ENCODE results near the gene SFMBT2.

The SFMBT2 gene

DNA sequence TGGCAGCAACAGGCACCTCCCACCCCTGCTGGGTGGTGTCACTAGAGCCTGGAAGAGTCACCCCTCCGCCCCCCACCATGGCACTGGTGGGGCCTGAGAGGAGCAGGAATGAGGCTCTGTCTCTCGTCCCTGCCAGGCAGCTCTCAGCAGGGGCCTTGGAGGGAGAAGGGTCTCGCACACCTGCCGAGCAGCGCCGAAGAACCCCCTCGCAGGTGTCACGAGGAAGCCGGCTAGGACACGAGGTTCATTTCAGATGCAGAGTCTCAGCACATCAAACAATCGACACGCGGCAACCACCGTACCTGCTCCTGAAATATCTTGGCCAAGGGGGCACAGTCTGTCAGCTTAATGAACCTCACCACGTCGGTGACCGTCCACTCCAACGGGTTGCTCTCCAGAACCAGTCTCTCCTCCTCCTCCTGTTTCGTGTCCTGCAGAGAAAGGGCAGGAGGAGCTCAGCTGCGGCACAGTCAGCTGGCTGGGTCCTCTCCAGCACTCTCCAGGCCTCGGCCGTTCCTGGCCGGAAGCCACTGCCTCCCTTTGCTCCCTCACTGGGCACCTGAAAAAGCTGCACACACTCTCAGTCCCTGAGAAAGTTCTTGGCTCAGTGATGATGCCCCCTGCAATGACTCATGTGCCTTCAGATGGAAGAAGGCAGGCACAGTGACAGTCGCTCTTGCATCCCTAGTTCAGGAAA, 240.1 kb downstream of the SFMBT2 start:
- Histone ChIP-seq H3K4me1 (ENCODE audit: control insufficient read depth, low read length) (no peaks in the 10 kb centered on the region), H3K4me2 (ENCODE audit: low read length) (no peak overlapping the region), H3F3A (ENCODE audit: control insufficient read depth, insufficient read depth) (no peaks in the 10 kb centered on the region), H3K9me2 (replicated peaks; ENCODE audit: control insufficient read depth, low read length) (no peaks in the 10 kb centered on the region), H3K36me3 (ENCODE audit: control insufficient read depth, low read length) (peaks cover 23% of the 10 kb centered on the region), H3K9me3 (ENCODE audit: control insufficient read depth, insufficient read depth, low read length) (no peaks in the 10 kb centered on the region), H3K27me3 (ENCODE audit: control insufficient read depth, low read length) (no peaks in the 10 kb centered on the region), H3K27ac (ENCODE audit: low read depth, low read length) (no peak overlapping the region), H3K79me2 (ENCODE audit: control insufficient read depth, low read length) (no peaks in the 10 kb centered on the region), H4K20me1 (ENCODE audit: control insufficient read depth, insufficient read depth, low read depth, low read length) (no peaks in the 10 kb centered on the region), H3K4me3 (ENCODE audit: low read length) (no peak overlapping the region)
- TF ChIP-seq, protein P1, sequence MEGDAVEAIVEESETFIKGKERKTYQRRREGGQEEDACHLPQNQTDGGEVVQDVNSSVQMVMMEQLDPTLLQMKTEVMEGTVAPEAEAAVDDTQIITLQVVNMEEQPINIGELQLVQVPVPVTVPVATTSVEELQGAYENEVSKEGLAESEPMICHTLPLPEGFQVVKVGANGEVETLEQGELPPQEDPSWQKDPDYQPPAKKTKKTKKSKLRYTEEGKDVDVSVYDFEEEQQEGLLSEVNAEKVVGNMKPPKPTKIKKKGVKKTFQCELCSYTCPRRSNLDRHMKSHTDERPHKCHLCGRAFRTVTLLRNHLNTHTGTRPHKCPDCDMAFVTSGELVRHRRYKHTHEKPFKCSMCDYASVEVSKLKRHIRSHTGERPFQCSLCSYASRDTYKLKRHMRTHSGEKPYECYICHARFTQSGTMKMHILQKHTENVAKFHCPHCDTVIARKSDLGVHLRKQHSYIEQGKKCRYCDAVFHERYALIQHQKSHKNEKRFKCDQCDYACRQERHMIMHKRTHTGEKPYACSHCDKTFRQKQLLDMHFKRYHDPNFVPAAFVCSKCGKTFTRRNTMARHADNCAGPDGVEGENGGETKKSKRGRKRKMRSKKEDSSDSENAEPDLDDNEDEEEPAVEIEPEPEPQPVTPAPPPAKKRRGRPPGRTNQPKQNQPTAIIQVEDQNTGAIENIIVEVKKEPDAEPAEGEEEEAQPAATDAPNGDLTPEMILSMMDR (IDR thresholded peaks at IDR 0.05; ENCODE audit: low read depth, low read length, poor library complexity, severe bottlenecking): no peak
- no peak for TF ChIP-seq EZH2phosphoT487 (IDR thresholded peaks at IDR 0.05; ENCODE audit: borderline replicate concordance, low read length)

DNA sequence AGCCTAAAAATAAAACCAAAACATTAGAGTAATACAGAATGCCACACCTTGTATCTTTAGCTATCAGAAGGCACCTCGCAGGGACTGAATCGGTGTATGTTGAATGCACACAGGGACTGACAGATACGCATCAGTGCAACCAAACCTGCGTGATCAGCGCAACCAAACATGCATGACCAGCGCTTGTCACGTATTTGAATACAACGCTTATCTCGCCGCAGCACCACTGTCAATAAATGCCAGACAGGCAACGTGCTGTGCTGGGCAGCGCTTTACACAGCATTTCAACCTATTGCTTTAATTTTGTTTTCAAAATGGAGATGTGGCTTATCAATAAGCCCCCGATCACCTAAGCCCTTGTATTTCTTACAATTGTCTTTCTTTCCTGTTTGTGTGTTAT, 242.4 kb downstream of the SFMBT2 start:
- Histone ChIP-seq H3F3A (ENCODE audit: control insufficient read depth, insufficient read depth) (no peaks in the 10 kb centered on the region), H3K27me3 (ENCODE audit: control insufficient read depth, low read length) (no peaks in the 10 kb centered on the region), H3K4me1 (ENCODE audit: control insufficient read depth, low read length) (no peaks in the 10 kb centered on the region), H4K20me1 (ENCODE audit: control insufficient read depth, insufficient read depth, low read depth, low read length) (no peaks in the 10 kb centered on the region), H3K27ac (ENCODE audit: low read depth, low read length) (no peak overlapping the region), H3K79me2 (ENCODE audit: control insufficient read depth, low read length) (no peaks in the 10 kb centered on the region), H3K9me2 (replicated peaks; ENCODE audit: control insufficient read depth, low read length) (no peaks in the 10 kb centered on the region), H3K9me3 (ENCODE audit: control insufficient read depth, insufficient read depth, low read length) (no peaks in the 10 kb centered on the region), H3K4me2 (ENCODE audit: low read length) (no peak overlapping the region), H3K36me3 (ENCODE audit: control insufficient read depth, low read length) (peaks cover 14% of the 10 kb centered on the region), H3K4me3 (ENCODE audit: low read length) (no peak overlapping the region)
- TF ChIP-seq, protein P1 (IDR thresholded peaks at IDR 0.05; ENCODE audit: low read depth, low read length, poor library complexity, severe bottlenecking): no peak
- no peak for TF ChIP-seq EZH2phosphoT487 (IDR thresholded peaks at IDR 0.05; ENCODE audit: borderline replicate concordance, low read length)

DNA sequence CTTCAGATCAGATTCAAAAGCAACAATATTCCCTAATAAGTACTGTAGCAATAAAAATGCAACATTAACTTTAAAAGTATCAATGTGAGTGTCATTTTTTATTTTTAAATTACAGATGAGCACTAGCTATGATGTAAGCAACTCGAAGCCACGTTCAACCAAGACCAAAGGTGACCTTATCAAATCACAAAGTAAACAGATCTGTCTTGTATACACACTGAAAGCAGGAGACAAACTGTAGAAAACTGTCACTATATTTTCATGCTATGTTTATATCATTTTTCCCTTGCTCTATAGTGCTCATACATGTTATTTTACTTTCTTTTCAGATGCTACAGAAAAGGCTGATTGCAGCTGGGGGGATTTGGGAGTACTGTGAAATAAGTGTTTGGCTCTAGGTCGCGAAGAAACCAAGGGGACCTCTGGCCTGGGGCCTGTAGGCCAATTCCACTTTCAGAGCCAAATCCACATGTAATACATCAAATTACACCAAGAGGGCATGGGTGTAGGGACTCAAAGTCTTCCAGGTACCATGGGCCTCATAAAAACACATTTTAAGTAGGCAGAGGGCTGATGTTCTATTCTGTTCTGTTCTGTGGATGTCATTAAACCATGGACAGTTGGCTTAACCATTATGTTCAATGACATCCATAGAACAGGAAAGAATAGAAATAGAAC, 245.2 kb downstream of the SFMBT2 start:
- H3K9me2 ChIP-seq (replicated peaks; ENCODE audit: control insufficient read depth, low read length): no peaks in the 10 kb centered on the region
- H3K27me3 ChIP-seq (ENCODE audit: control insufficient read depth, low read length): no peaks in the 10 kb centered on the region
- H3F3A ChIP-seq (ENCODE audit: control insufficient read depth, insufficient read depth): no peaks in the 10 kb centered on the region
- no peaks in the 10 kb centered on the region for H4K20me1 ChIP-seq (ENCODE audit: control insufficient read depth, insufficient read depth, low read depth, low read length)
- H3K79me2 ChIP-seq (ENCODE audit: control insufficient read depth, low read length): no peaks in the 10 kb centered on the region
- H3K27ac ChIP-seq (ENCODE audit: low read depth, low read length): no peak overlapping the region
- TF ChIP-seq, protein P1 (IDR thresholded peaks at IDR 0.05; ENCODE audit: low read depth, low read length, poor library complexity, severe bottlenecking): no peak
- TF ChIP-seq EZH2phosphoT487 (IDR thresholded peaks at IDR 0.05; ENCODE audit: borderline replicate concordance, low read length): no peak
- no peak overlapping the region for H3K4me2 ChIP-seq (ENCODE audit: low read length)
- peaks cover 20% of the 10 kb centered on the region for H3K36me3 ChIP-seq (ENCODE audit: control insufficient read depth, low read length)
- H3K4me3 ChIP-seq (ENCODE audit: low read length): no peak overlapping the region
- no peaks in the 10 kb centered on the region for H3K4me1 ChIP-seq (ENCODE audit: control insufficient read depth, low read length)
- no peaks in the 10 kb centered on the region for H3K9me3 ChIP-seq (ENCODE audit: control insufficient read depth, insufficient read depth, low read length)
